Spleen (tissue), 11 donors: ENCODE results near the gene GOLGA8T. TPM values are rescaled to one million over a fixed set of nuclear protein-coding genes. Genes with fewer than 3 reads are reported as not detected.
"Not testable (repeated sequence)": the region's sequence is repeated elsewhere in the genome, so short reads cannot be mapped to it uniquely, and the experiment has no call there.

Experiments
- DNase-seq: peaks from one replicate; pipeline ENCODE4 v3.0.0-alpha.2; 2020
- H3K27ac ChIP-seq, 8 donors: fragments of 200-600 bp; sonication (generic) in 7 of 8; 1 replicate in 4 of 8; 2 replicates in 4 of 8; pipeline versions ENCODE4 v1.5.0 to v1.8.0; 2016 to 2021; ENCODE audit warnings: inconsistent platforms in 4 of 8, mild to moderate bottlenecking in 4 of 8, moderate library complexity in 1 of 8
- H3K27me3 ChIP-seq, 7 donors: fragments of 200-600 bp; sonication (generic) in 6 of 7; replicated peaks in 1 of 7; 1 replicate in 4 of 7; 2 replicates in 3 of 7; pipeline versions ENCODE4 v1.5.0 to v1.8.0; 2016 to 2021; ENCODE audit warnings: inconsistent platforms in 3 of 7, mild to moderate bottlenecking in 1 of 7
- H3K36me3 ChIP-seq, 6 donors: fragments of 200-600 bp; sonication (generic) in 5 of 6; 1 replicate in 4 of 6; 2 replicates in 2 of 6; pipeline versions ENCODE4 v1.5.0 to v1.8.0; 2016 to 2021; ENCODE audit warnings: inconsistent platforms in 2 of 6
- H3K4me1 ChIP-seq, 6 donors: fragments of 200-600 bp; sonication (generic) in 5 of 6; 1 replicate in 3 of 6; 2 replicates in 3 of 6; pipeline versions ENCODE4 v1.5.0 to v1.8.0; 2016 to 2021; ENCODE audit warnings: inconsistent platforms in 3 of 6
- H3K4me3 ChIP-seq, 8 donors: fragments of 200-600 bp; sonication (generic) in 7 of 8; 1 replicate in 4 of 8; 2 replicates in 4 of 8; pipeline versions ENCODE4 v1.5.0 to v1.8.0; 2016 to 2021; ENCODE audit warnings: inconsistent platforms in 4 of 8, mild to moderate bottlenecking in 4 of 8, moderate library complexity in 2 of 8
- H3K9me3 ChIP-seq, 8 donors: fragments of 200-600 bp; sonication (generic) in 7 of 8; 1 replicate in 4 of 8; 2 replicates in 4 of 8; pipeline versions ENCODE4 v1.5.0 to v1.8.0; 2016 to 2021; ENCODE audit warnings: inconsistent platforms in 4 of 8
- WGBS, 5 donors: extraction: QIAGEN DNeasy Blood & Tissue Kit in 3 of 5; methylation state at CpG; one replicate each; pipeline versions ENCODE4 v1.1.5 to v1.1.7; 2013 to 2018; 5-methylcytosine and 5-hydroxymethylcytosine counted together
- intact Hi-C: fragments of 100-400 bp; cut with DNase I; formaldehyde crosslinking; loops from one replicate; pipeline ENCODE4 v1.15.0; 2023; ENCODE audit warnings: low total_unique reads
- polyA plus RNA-seq, 3 donors: library from polyadenylated mRNA; stranded (reverse); fragments of 200-250 nt; gene quantifications; one replicate each; pipeline ENCODE4 v1.2.1, GENCODE V29; 2013
- small RNA-seq, 4 donors: library from RNA; depleted of rRNA; stranded (forward); fragments of <200 nt; gene quantifications; one replicate each; pipeline ENCODE3, GENCODE V24; 2016
- total RNA-seq, 7 donors: library from RNA; depleted of rRNA in 3 of 7; stranded (reverse); fragments of >200 nt in 3 of 7; fragmentation: NEBNext Ultra II Directional in 4 of 7; extraction: Animal tissue kit (Norgen Biotek cat#: 25700) in 4 of 7; gene quantifications; one replicate each; pipeline versions ENCODE4 v1.1.0 to v1.2.1, GENCODE V29; 2016 to 2021
- donor health status: healthy with polysubstance abuse.
- donor health status: DM: no; HTN: no; CAD: no; lungs with moderate emphysema.
- donor health status: DM: no; HTN: no; CAD: no.
- donor health status: Bipolar disorder and iron deficiency.
- donor health status: healthy.
- donor health status: DM: no; HTN: no; CAD: no.
- donor health status: DM: yes; HTN: yes; CAD: no.

The GOLGA8T gene
- total and polyA plus RNA-seq, 10 donors = 0.06 to 1.1 (median 0.35) TPM; not detected in 4

- H3K27ac ChIP-seq, H3K4me3 ChIP-seq, H3K9me3 ChIP-seq, H3K4me1 ChIP-seq, intact Hi-C loops, H3K36me3 ChIP-seq: not testable (repeated sequence)
- DNase-seq = peak; percentile 22
- peaks cover 0 to 16% (median 0%) of the 10 kb centered on the region in 7 donors for H3K27me3 ChIP-seq
- 5 to 7% (median 7%) methylated on average over 5 to 7 of the region's 23 CpGs; no CpG with 5 or more reads in 2 of the 5 donors for WGBS, 5 donors
Measured at GRCh38 chr15:30191143-30191542, 56.3 kb downstream of the GOLGA8T start.

- H3K27ac ChIP-seq, DNase-seq, intact Hi-C loops, H3K4me1 ChIP-seq, H3K9me3 ChIP-seq, H3K36me3 ChIP-seq: not testable (repeated sequence)
- Histone ChIP-seq H3K4me3 (peak overlapping the region in 1 of 8 donors; percentile 32), H3K27me3 (peaks cover 0 to 17% (median 0%) of the 10 kb centered on the region in 7 donors)
- WGBS, 5 donors = 0 to 1% (median 0%) methylated on average over 1 to 16 of the region's 37 CpGs; no CpG with 5 or more reads in 1 of the 5 donors
Measured at GRCh38 chr15:30191639-30192038, 56.8 kb downstream of the GOLGA8T start.

GRCh38 chr15:30192119-30192745 is 57.4 kb downstream of the GOLGA8T start:
- H3K9me3 ChIP-seq, H3K4me1 ChIP-seq, H3K27ac ChIP-seq, intact Hi-C loops, H3K36me3 ChIP-seq: not testable (repeated sequence)
- H3K27me3 ChIP-seq = peaks cover 0 to 17% (median 0%) of the 10 kb centered on the region in 7 donors
- 1 to 13% (median 3%) methylated on average over 3 to 17 of the region's 53 CpGs for WGBS, 5 donors
- DNase-seq = peak; percentile 22
- peak overlapping the region in 1 of 8 donors; percentile 32 for H3K4me3 ChIP-seq

GRCh38 chr15:30192892-30193291 is 58.0 kb downstream of the GOLGA8T start:
- H3K36me3 ChIP-seq, H3K4me3 ChIP-seq, intact Hi-C loops, H3K4me1 ChIP-seq, H3K27ac ChIP-seq, H3K9me3 ChIP-seq: not testable (repeated sequence)
- peaks cover 0 to 17% (median 0%) of the 10 kb centered on the region in 7 donors for H3K27me3 ChIP-seq
- 16 to 49% (median 28%) methylated on average over 3 of the region's 9 CpGs; no CpG with 5 or more reads in 2 of the 5 donors for WGBS, 5 donors
- peak; percentile 31 for DNase-seq

Small RNA genes lying within 50 kb of the gene (small RNA-seq; reads per million reads assigned to genes)
- gene AC120045.2 (0 reads per million in 4 donors), gene RF00096 (0 reads per million in 4 donors), gene RN7SL469P (0 reads per million in 4 donors), gene RN7SL673P (0 reads per million in 4 donors)

Other genes starting within 250 kb of the GOLGA8T start
- under 1 TPM in 2 of 7 donors, not detected in 5; 0.52 to 0.97 TPM for gene GOLGA8J, start 52.1 kb upstream of the GOLGA8T start, total RNA-seq
- gene GOLGA8J, start 52.1 kb upstream of the GOLGA8T start, polyA plus RNA-seq = not detected